Skeletal muscle satellite cell (primary cell): ENCODE results near the gene FKBP5. TPM values are rescaled to one million over a fixed set of nuclear protein-coding genes. Genes with fewer than 3 reads are reported as not detected.
"Not testable (repeated sequence)": the region's sequence is repeated elsewhere in the genome, so short reads cannot be mapped to it uniquely, and the experiment has no call there.

Experiments used
- H3K27me3 ChIP-seq: 2 replicates; pipeline ENCODE4 v1.7.0; 2013; ENCODE audit warnings: low read length; ENCODE audit not compliant: control insufficient read depth, insufficient read depth
- H3K36me3 ChIP-seq: 2 replicates; pipeline ENCODE4 v1.7.0; 2013; ENCODE audit warnings: mild to moderate bottlenecking, control low read depth, low read length; ENCODE audit not compliant: insufficient read depth
- H3K4me1 ChIP-seq: 2 replicates; pipeline ENCODE4 v1.7.0; 2013; ENCODE audit warnings: low read length; ENCODE audit not compliant: control insufficient read depth, insufficient read depth
- H3K4me2 ChIP-seq: 2 replicates; pipeline ENCODE4 v1.7.0; 2013; ENCODE audit warnings: mild to moderate bottlenecking, low read length
- H3K4me3 ChIP-seq: 2 replicates; pipeline ENCODE4 v1.7.0; 2013; ENCODE audit warnings: low read length
- H3K9ac ChIP-seq: 2 replicates; pipeline ENCODE4 v1.7.0; 2013; ENCODE audit warnings: mild to moderate bottlenecking, low read depth, low read length, moderate library complexity
- H3K9me3 ChIP-seq: replicated peaks from 2 replicates; pipeline ENCODE4 v1.7.0; 2013; ENCODE audit warnings: mild to moderate bottlenecking, control low read depth, low read length
- small RNA-seq: library from RNA; depleted of rRNA; stranded (forward); fragments of <200 nt; gene quantifications from one replicate; pipeline ENCODE3, GENCODE V24; 2012

Gene FKBP5

DNA sequence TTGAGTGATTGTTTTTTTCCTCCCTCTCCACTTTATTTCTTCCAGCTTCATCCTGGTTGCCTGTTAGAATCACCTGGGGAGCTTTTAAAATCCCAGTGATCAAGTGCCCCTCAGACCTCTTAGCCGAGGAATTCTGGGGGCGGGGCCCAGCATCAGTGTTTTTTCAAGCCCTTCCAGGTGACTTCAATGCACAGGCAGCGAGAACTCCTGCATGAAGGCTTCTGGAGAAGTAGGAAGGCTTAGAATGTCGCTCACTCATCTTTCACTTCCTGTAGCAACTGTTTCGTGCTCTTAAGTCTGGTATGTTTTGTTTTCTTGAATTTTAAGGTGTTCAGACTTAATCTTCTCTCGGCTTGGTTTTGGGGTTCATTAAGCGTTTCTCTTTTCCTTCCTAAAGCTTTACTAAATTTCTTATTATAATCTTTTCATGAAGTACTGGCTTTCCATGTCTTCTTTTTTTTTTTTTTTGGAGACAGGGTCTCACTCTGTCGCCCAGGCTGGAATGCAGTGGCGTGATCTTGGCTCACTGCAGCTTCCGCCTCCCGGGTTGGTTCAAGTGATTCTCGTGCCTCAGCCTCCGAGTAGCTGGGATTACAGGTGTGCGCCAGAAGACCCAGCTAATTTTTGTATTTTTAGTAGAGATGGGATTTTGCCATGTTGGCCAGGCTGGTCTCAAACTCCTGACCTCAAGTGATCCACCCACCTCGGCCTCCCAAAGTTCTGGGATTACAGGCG is 145.1 kb downstream of the FKBP5 start:
- no peaks in the 10 kb centered on the region for H3K9me3 ChIP-seq

DNA sequence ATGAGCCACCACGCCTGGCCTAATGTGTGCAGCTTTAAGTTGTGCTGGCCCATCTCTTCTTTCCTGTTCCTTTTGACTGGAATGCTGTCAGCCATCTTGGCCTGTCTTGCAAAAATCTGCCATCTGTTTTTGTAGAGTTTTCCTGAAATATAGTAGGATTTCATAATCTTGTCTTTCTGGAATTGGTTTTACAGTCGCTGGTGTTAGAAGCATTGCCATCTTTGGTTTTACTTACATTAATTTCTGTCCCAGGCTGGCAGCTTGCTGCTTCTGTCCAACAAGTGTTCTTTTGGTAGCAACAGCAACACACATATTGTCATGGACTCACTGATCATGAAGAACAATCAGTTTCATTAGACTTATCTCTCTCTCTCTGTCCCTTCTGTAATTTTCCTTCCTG is 146.9 kb downstream of the FKBP5 start:
- Histone ChIP-seq H3K4me2 (no peak overlapping the region), H3K4me3 (no peak overlapping the region), H3K4me1 (no peaks in the 10 kb centered on the region), H3K9me3 (no peaks in the 10 kb centered on the region), H3K27me3 (peaks cover 30% of the 10 kb centered on the region), H3K36me3 (no peaks in the 10 kb centered on the region), H3K9ac (no peak overlapping the region)

More for the DNA sequence above, 145.1 kb downstream of the FKBP5 start:
- no peak overlapping the region for H3K4me3 ChIP-seq
- H3K4me2 ChIP-seq = no peak overlapping the region
- H3K27me3 ChIP-seq = peaks cover 32% of the 10 kb centered on the region
- H3K36me3 ChIP-seq = no peaks in the 10 kb centered on the region
- H3K4me1 ChIP-seq = no peaks in the 10 kb centered on the region
- H3K9ac ChIP-seq = no peak overlapping the region

DNA sequence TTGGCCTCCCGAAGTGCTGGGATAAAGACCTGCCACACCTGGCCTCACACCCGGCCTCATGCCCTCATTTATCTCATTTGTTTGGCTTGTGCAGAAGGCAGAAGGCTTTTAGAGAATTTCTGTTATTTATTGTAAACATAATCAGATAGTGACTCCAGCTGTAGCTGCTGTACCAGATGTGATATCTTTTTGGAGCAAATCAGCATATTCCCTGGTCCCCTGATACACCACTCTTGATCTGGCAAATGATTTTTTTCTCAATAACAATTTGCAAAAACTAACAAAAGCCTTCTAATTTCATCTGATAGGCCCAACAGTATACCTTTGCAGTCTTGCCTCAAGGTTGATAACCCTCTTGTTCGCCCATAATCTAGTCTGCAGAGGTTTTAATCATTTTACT is 149.5 kb downstream of the FKBP5 start:
- H3K27me3 ChIP-seq = peaks cover 28% of the 10 kb centered on the region
- H3K4me1 ChIP-seq = no peaks in the 10 kb centered on the region

DNA sequence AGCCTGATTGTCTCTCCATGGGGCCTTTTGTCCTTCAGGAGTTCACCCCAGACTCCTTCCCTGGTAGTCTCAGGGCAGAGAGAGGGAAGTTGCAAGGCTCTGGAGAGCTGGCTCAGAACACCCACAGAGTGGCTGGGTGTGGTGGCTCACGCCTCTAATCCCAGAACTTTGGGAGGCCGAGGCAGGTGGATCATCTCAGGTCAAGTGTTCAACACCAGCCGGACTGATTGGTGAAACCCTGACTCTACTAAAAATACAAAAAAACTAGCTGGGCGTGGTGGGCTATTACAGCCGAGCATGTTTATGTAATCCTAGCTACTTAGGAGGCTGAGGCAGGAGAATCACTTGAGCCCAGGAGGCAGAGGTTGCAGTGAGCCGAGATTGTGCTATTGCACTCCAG is 152.9 kb downstream of the FKBP5 start:
- not testable (repeated sequence) for H3K9me3 ChIP-seq

More for the DNA sequence above, 149.5 kb downstream of the FKBP5 start:
- Histone ChIP-seq H3K4me2 (no peak overlapping the region), H3K36me3 (no peaks in the 10 kb centered on the region), H3K9me3 (no peaks in the 10 kb centered on the region), H3K9ac (no peak overlapping the region), H3K4me3 (no peak overlapping the region)

DNA sequence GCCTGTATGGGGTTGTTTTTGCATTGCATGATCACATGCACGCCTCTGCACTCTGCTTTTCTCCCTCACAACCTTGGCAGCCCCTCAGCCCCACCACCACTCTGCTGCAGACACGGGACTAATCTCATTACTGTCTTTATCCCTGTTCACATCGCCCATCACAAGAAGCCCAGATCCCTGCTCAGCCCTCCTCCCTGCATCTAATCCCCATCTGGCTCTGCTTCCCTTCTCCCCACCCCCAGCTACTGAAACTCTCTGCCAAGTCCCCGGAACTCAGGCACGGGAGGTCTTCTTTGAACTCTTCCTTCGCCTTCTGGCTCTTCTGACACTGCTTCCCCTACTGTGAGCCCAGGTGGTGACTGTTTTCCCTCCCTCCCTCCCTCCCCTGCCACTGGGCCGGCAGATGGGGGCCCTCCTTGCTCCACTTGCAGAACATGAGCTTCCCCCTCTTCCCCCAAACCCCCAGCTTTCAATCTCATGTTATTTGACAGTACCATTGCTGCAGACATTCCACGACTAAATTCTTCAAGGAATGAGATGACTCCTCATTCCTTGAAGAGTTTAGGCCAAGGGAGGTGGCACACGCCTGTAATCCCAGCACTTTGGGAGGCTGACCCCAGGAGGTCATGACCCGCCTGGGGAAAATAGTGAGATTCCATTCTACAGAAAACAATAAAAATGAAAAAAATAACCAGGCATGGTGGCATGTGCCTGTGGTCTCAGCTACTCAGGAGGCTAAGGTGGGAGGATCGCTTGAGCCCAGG is 154.1 kb downstream of the FKBP5 start:
- no peaks in the 10 kb centered on the region for H3K4me1 ChIP-seq
- H3K4me2 ChIP-seq = no peak overlapping the region
- no peak overlapping the region for H3K4me3 ChIP-seq
- H3K36me3 ChIP-seq = no peaks in the 10 kb centered on the region
- no peak overlapping the region for H3K9ac ChIP-seq
- H3K9me3 ChIP-seq = no peaks in the 10 kb centered on the region
- peaks cover 39% of the 10 kb centered on the region for H3K27me3 ChIP-seq

More for the DNA sequence above, 152.9 kb downstream of the FKBP5 start:
- H3K4me3 ChIP-seq, H3K9ac ChIP-seq, H3K4me2 ChIP-seq, H3K4me1 ChIP-seq, H3K36me3 ChIP-seq: not testable (repeated sequence)
- peaks cover 40% of the 10 kb centered on the region for H3K27me3 ChIP-seq

DNA sequence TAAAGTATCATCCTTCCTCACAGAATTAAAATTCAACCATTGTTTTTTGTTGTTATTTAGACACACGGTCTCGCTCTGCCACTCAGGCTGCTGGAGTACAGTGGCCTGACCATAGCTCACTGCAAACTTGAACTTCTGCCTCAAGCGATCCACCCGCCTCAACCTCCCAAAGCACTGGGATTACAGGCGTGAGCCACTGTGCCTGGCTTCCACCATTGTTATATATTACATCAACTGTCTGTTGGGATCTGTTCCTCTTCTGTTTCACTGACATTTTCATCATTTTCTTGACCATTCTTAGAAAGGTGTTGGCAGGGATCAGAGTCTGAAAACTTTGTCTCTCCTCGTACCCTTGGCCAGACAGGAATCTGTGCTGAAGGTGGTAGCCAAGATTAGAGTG is 154.7 kb downstream of the FKBP5 start:
- peaks cover 33% of the 10 kb centered on the region for H3K27me3 ChIP-seq
- no peak overlapping the region for H3K4me2 ChIP-seq
- no peak overlapping the region for H3K4me3 ChIP-seq
- no peaks in the 10 kb centered on the region for H3K9me3 ChIP-seq
- H3K36me3 ChIP-seq = no peaks in the 10 kb centered on the region
- no peak overlapping the region for H3K9ac ChIP-seq
- H3K4me1 ChIP-seq = no peaks in the 10 kb centered on the region

DNA sequence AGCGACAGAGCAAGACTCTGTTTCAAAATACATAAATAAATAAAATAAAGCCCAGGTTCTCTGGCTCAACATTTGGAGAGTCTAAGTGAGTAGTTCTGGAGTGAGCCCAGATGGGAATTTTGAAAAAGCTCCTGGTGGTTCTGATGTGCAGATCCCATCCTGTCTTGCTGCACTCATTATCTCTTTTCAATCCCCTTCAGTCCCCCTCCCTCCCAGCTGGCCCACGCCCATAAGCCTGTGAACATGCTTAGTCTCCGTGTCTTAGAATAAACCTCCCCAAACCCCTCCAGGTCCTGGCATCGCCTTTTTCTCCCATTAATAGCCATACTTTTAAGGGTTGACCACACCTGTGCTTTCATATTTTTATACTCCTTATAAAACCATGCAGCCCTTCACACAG is 156.6 kb downstream of the FKBP5 start:
- H3K27me3 ChIP-seq = peaks cover 37% of the 10 kb centered on the region
- H3K4me2 ChIP-seq = no peak overlapping the region
- no peak overlapping the region for H3K4me3 ChIP-seq
- no peaks in the 10 kb centered on the region for H3K9me3 ChIP-seq
- H3K9ac ChIP-seq = no peak overlapping the region
- no peaks in the 10 kb centered on the region for H3K36me3 ChIP-seq
- H3K4me1 ChIP-seq = no peaks in the 10 kb centered on the region

DNA sequence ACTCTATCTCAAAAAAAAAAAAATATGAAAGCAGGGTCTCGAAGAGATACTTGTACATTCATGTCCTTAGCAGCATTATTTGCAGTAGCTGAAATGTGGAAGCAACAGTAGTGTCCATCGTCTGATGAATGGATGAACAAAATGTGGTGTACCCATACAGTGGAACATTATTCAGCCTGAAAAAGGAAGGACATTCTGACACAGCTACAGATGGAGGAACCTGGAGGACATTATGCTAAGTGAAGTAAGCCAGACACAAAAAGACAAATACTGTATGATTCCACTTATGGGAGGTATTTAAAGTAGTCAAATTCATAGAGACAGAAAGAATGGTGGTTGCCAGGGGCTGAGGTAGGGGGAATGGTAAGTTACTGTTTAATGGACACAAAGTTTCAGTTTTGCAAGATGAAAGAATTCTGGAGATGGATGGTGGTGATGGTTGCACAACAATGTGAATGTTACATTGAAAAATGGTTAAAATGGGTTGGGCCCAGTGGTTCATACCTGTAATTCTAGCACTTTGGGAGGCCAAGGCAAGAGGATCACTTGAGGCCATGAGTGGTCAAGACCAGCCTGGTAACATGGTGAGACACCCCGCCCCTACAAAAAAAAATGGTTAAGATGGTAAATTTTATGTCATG is 164.2 kb downstream of the FKBP5 start:
- no peaks in the 10 kb centered on the region for H3K9me3 ChIP-seq
- H3K4me1 ChIP-seq = no peaks in the 10 kb centered on the region
- no peak overlapping the region for H3K4me2 ChIP-seq
- peaks cover 15% of the 10 kb centered on the region for H3K27me3 ChIP-seq
- no peak overlapping the region for H3K9ac ChIP-seq
- no peaks in the 10 kb centered on the region for H3K36me3 ChIP-seq
- no peak overlapping the region for H3K4me3 ChIP-seq

Small RNA genes within 50 kb of the gene (small RNA-seq; reads per million reads assigned to genes)
- gene MIR5690 (1.3 reads per million, percentile 44 among the genes with 10 or more reads in this experiment), gene RF00561 (not detected)
